CD14-positive monocyte (primary cell): ENCODE data around the gene PMM2. TPM values are rescaled to one million over a fixed set of nuclear protein-coding genes. Genes with fewer than 3 reads are reported as not detected.

Source experiments
- DNase-seq, 3 donors: peaks; one replicate each; pipeline ENCODE4 v3.0.0-alpha.2; 2011 to 2022
- H2AFZ ChIP-seq: 2 replicates; pipeline ENCODE4 v1.6.0; 2012; ENCODE audit warnings: mild to moderate bottlenecking, low read depth, low read length, inconsistent platforms; ENCODE audit not compliant: insufficient read depth, poor library complexity, severe bottlenecking
- H3K27ac ChIP-seq, 2 donors: 1 replicate in 1 of 2; 2 replicates in 1 of 2; pipeline ENCODE4 v1.5.1; 2012 to 2013; ENCODE audit warnings: low read length in 2 of 2, control low read depth in 1 of 2, inconsistent platforms in 1 of 2, low read depth in 1 of 2, mild to moderate bottlenecking in 1 of 2
- H3K27me3 ChIP-seq, 2 donors: one replicate each; pipeline versions ENCODE4 v1.6.0 to v1.6.1; 2011 to 2013; ENCODE audit warnings: low read length in 2 of 2; ENCODE audit not compliant: control insufficient read depth in 2 of 2, insufficient read depth in 2 of 2
- H3K36me3 ChIP-seq, 2 donors: replicated peaks in 1 of 2; 1 replicate in 1 of 2; 2 replicates in 1 of 2; pipeline versions ENCODE4 v1.5.1 to v1.6.1; 2012 to 2013; ENCODE audit warnings: low read length in 2 of 2, control low read depth in 1 of 2, inconsistent platforms in 1 of 2, mild to moderate bottlenecking in 1 of 2; ENCODE audit not compliant: insufficient read depth in 2 of 2, control insufficient read depth in 1 of 2
- H3K4me1 ChIP-seq, 2 donors: 1 replicate in 1 of 2; 2 replicates in 1 of 2; pipeline versions ENCODE4 v1.5.1 to v1.6.1; 2012 to 2013; ENCODE audit warnings: low read length in 2 of 2, control low read depth in 1 of 2, inconsistent platforms in 1 of 2, mild to moderate bottlenecking in 1 of 2, moderate library complexity in 1 of 2; ENCODE audit not compliant: insufficient read depth in 2 of 2, control insufficient read depth in 1 of 2
- H3K4me2 ChIP-seq: replicated peaks from 2 replicates; pipeline ENCODE3; 2012; ENCODE audit warnings: low read length, moderate library complexity, mild to moderate bottlenecking; ENCODE audit not compliant: poor library complexity, severe bottlenecking; ENCODE audit errors: extremely low read depth
- H3K4me3 ChIP-seq, 3 experiments: fragments of 200-600 bp in 1 of 3; sonication (generic) in 1 of 3; replicated peaks in 1 of 3; 1 replicate in 2 of 3; 2 replicates in 1 of 3; pipeline ENCODE4 v1.5.1; 2011 to 2013; ENCODE audit warnings: low read length in 3 of 3, mild to moderate bottlenecking in 3 of 3, control low read depth in 2 of 3, low read depth in 2 of 3, inconsistent platforms in 1 of 3, moderate library complexity in 1 of 3
- H3K79me2 ChIP-seq: 2 replicates; pipeline ENCODE4 v1.6.0; 2012; ENCODE audit warnings: mild to moderate bottlenecking, control low read depth, inconsistent platforms, low read length, moderate library complexity; ENCODE audit not compliant: insufficient read depth
- H3K9ac ChIP-seq: 2 replicates; pipeline ENCODE4 v1.6.0; 2017; ENCODE audit warnings: low read length, mild to moderate bottlenecking; ENCODE audit not compliant: insufficient read depth, poor library complexity, severe bottlenecking
- H3K9me3 ChIP-seq, 2 donors: replicated peaks in 1 of 2; 1 replicate in 1 of 2; 2 replicates in 1 of 2; pipeline versions ENCODE4 v1.5.1 to v1.6.1; 2012 to 2013; ENCODE audit warnings: low read length in 2 of 2, control low read depth in 1 of 2; ENCODE audit not compliant: control insufficient read depth in 1 of 2, insufficient read depth in 1 of 2
- H4K20me1 ChIP-seq: 2 replicates; pipeline ENCODE4 v1.6.0; 2012; ENCODE audit warnings: mild to moderate bottlenecking, low read length, control low read depth, moderate library complexity; ENCODE audit not compliant: insufficient read depth
- H3K27ac Mint-ChIP-seq, 7 donors: one replicate each; pipeline ENCODE4 v1.8.0; 2020; ENCODE audit warnings: mild to moderate bottlenecking in 7 of 7, mixed read lengths in 7 of 7, moderate library complexity in 6 of 7, inconsistent platforms in 2 of 7
- H3K27me3 Mint-ChIP-seq, 3 donors: one replicate each; pipeline ENCODE4 v1.8.0; 2021 to 2022; ENCODE audit warnings: low read depth in 3 of 3, mild to moderate bottlenecking in 3 of 3, mixed read lengths in 3 of 3, moderate library complexity in 3 of 3, inconsistent platforms in 1 of 3
- H3K36me3 Mint-ChIP-seq, 2 donors: one replicate each; pipeline ENCODE4 v1.8.0; 2020; ENCODE audit warnings: mixed read lengths in 2 of 2, inconsistent platforms in 1 of 2, mild to moderate bottlenecking in 1 of 2
- H3K4me1 Mint-ChIP-seq: one replicate; pipeline ENCODE4 v1.8.0; 2020; ENCODE audit warnings: mild to moderate bottlenecking, mixed read lengths
- H3K4me3 Mint-ChIP-seq, 2 donors: one replicate each; pipeline ENCODE4 v1.8.0; 2020; ENCODE audit warnings: mild to moderate bottlenecking in 2 of 2, mixed read lengths in 2 of 2, moderate library complexity in 1 of 2
- H3K9me3 Mint-ChIP-seq, 7 donors: one replicate each; pipeline ENCODE4 v1.8.0; 2020 to 2022; ENCODE audit warnings: mixed read lengths in 7 of 7, mild to moderate bottlenecking in 6 of 7, moderate library complexity in 6 of 7, inconsistent platforms in 2 of 7
- CTCF ChIP-seq: fragments of 200-600 bp; IDR thresholded peaks from one replicate; pipeline ENCODE4 v1.8.0; 2022; ENCODE audit warnings: antibody characterized with exemption, mild to moderate bottlenecking
- WGBS: methylation state at CpG from one replicate; pipeline ENCODE4 v1.1.5; 2013; ENCODE audit warnings: missing lambda C conversion rate; ENCODE audit not compliant: insufficient coverage; 5-methylcytosine and 5-hydroxymethylcytosine counted together
- intact Hi-C, 2 donors: fragments of 100-400 bp; cut with micrococcal nuclease; formaldehyde crosslinking; loops; one replicate each; pipeline versions ENCODE4 v1.15.0 to v1.15.1; 2023
- polyA plus RNA-seq, 3 donors: library from polyadenylated mRNA; depleted of rRNA in 1 of 3; unstranded in 2 of 3; stranded (reverse) in 1 of 3; fragments of 300-500 nt in 2 of 3; fragments of >200 nt in 1 of 3; fragmentation: Illumina TruSeq in 2 of 3; gene quantifications; 1 replicate in 2 of 3; 2 replicates in 1 of 3; pipeline ENCODE4 v1.2.3, GENCODE V29; 2012 to 2021

Gene PMM2
- polyA plus RNA-seq, 3 donors: 15.2 to 22.9 (median 17.8) TPM

DNA sequence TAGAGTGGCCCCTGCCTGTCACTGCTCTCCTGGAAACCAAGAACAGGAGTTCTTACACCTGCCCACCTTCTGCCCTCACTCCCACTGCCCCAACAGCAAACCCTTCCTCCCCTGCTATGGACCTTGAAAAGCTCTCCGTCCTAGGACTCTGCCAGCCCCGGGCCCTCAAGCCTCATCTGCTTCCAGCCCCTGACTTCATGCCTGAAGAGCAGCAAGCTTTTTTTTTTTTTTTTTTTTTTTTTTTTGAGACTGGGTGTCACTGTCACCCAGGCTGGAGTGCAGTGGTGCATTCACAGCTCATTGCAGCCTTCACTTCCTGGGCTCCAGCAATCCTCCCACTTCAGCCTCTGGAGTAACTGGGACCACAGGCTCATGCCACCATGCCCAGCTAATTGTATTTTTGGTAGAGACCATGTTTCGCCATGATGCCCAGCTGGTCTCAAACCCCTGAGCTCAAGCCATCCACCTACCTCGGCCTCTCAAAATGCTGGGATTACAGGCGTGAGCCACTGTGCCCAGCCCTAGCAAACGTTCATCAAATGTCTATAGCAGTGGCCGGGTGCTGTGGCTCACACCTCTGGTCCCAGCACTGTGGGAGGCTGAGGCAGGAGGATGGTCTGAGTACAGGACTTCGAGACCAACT is 54.2 kb downstream of the PMM2 start:
- Mint-ChIP-seq H3K4me1 (peaks cover 30% of the 10 kb centered on the region), H3K4me3 (peak overlapping the region in 1 of 2 donors; percentile 35), H3K9me3 (peaks cover 0 to 6% (median 0%) of the 10 kb centered on the region in 7 donors), H3K27me3 (peaks cover 2 to 8% (median 6%) of the 10 kb centered on the region in 3 donors), H3K27ac (peak overlapping the region in 1 of 7 donors; percentile 7), H3K36me3 (peaks cover 81 to 96% of the 10 kb centered on the region in 2 donors)
- no peak overlapping the region for H3K27ac ChIP-seq
- H3K27me3 ChIP-seq: no peaks in the 10 kb centered on the region
- intact Hi-C loops: no loop called here
- no peak for DNase-seq
- H3K4me3 ChIP-seq: no peak overlapping the region
- 98% methylated on average over 8 of the region's 8 CpGs for WGBS
- H3K9ac ChIP-seq: no peak overlapping the region
- no peak overlapping the region for H2AFZ ChIP-seq
- H3K9me3 ChIP-seq: no peaks in the 10 kb centered on the region
- no peak overlapping the region for H3K4me2 ChIP-seq
- H4K20me1 ChIP-seq: peaks cover 51% of the 10 kb centered on the region
- peaks cover 21 to 32% of the 10 kb centered on the region in 2 donors for H3K4me1 ChIP-seq
- TF ChIP-seq CTCF: no peak
- no peaks in the 10 kb centered on the region for H3K79me2 ChIP-seq
- H3K36me3 ChIP-seq: peaks cover 45 to 83% of the 10 kb centered on the region in 2 donors

- no peaks in the 10 kb centered on the region for H3K27me3 ChIP-seq
- H3K4me3 Mint-ChIP-seq: no peak overlapping the region
- TF ChIP-seq CTCF: no peak
- WGBS: no CpG with 5 or more reads among the region's 8 CpGs
- peaks cover 21 to 32% of the 10 kb centered on the region in 2 donors for H3K4me1 ChIP-seq
- no peak overlapping the region for H3K4me2 ChIP-seq
- peaks cover 43 to 82% of the 10 kb centered on the region in 2 donors for H3K36me3 ChIP-seq
- H3K27ac Mint-ChIP-seq: no peak overlapping the region
- H3K36me3 Mint-ChIP-seq: peaks cover 78 to 96% of the 10 kb centered on the region in 2 donors
- peaks cover 45% of the 10 kb centered on the region for H4K20me1 ChIP-seq
- H3K4me1 Mint-ChIP-seq: peaks cover 32% of the 10 kb centered on the region
- no peak for DNase-seq
- H3K9me3 ChIP-seq: no peaks in the 10 kb centered on the region
- H3K9me3 Mint-ChIP-seq: peaks cover 0 to 4% (median 0%) of the 10 kb centered on the region in 7 donors
- H3K4me3 ChIP-seq: no peak overlapping the region
- peaks cover 2 to 8% (median 6%) of the 10 kb centered on the region in 3 donors for H3K27me3 Mint-ChIP-seq
- H3K27ac ChIP-seq: no peak overlapping the region
- intact Hi-C loops: no loop called here
- H3K9ac ChIP-seq: no peak overlapping the region
- no peak overlapping the region for H2AFZ ChIP-seq
- no peaks in the 10 kb centered on the region for H3K79me2 ChIP-seq
Measured at GRCh38 chr16:8852534-8852933, 54.9 kb downstream of the PMM2 start.
